HG03175 (cell line): Measurements from ENCODE around the gene OSGEP.
A peak's percentile ranks its signal among the peaks of the same experiment; 100 is the strongest.
"Not testable (repeated sequence)": the region's sequence is repeated elsewhere in the genome, so short reads cannot be mapped to it uniquely, and the experiment has no call there.

Experiments used
- ATAC-seq: cut with Tn5 transposase; IDR thresholded peaks from one replicate; pipeline ENCODE4 v1.9.1; 2021; ENCODE audit warnings: mild to moderate bottlenecking, moderate library complexity; ENCODE audit not compliant: unreplicated experiment

OSGEP gene

GRCh38 chr14:20469890-20470602 lies 15.4 kb upstream of the OSGEP start:
- peak; percentile 25 for ATAC-seq

- peak; percentile 94 for ATAC-seq
Observed at GRCh38 chr14:20469242-20469889, 14.8 kb upstream of the OSGEP start, which contains the start of gene PNP. PNP (plus strand) TSS chr14:20469406; CDS start chr14:20469525, 119 bp downstream.

GRCh38 chr14:20468764-20469241 lies 14.2 kb upstream of the OSGEP start:
- ATAC-seq, result no peak

DNA sequence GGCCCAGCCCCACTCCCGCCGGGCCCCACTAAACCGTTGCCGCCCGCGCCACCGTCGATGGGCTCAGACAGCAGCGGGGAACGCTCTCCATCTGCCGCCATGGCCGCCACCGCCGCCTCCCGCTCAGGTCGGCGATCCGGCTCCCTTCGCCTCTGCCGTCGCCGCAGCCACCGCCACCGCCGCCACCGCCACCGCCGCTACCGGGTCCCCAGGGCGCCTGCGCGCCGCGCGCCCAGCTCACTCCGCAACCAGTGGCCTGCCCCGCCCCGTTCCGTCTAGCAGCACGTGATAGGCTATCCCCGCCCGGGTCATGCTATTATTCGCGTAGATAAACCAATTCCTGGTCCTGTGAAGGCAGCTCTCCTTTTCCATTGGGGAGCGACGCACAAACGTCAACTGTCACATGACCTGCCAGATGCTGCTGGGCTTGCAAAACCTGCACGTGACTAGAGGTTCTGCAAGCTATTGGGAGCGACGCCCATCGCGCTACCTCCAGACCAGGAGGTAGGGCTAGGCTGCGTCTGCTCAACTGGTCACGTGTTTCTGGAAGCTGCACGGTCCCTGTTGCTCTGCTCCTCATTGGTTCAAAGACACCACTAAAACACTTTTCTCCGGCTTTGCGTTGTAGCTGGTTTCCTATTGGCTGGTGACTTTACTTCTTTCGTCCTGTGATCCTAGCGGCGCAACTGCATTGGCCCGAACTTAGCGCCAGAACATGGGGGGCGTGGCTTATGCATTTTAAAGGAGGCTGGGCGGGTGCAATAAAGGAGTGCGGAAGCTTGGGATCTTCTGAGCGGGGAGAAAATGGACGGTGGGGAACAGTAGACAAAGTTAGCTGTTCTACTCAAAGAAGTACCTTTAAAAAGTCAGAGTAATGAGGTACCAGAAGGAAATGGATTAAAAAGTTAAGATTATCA lies 6.9 kb upstream of the OSGEP start, which contains the start of gene PIP4P1:
Gene PIP4P1 (minus strand): TSS at position 210 of the 917 bp plus-strand sequence. CDS start 109 bp downstream, at position 101.
- ATAC-seq, result peak; percentile 93

- ATAC-seq, result peak; percentile 12
Observed at GRCh38 chr14:20460458-20461224, 6.0 kb upstream of the OSGEP start.

GRCh38 chr14:20458031-20458789 lies 3.6 kb upstream of the OSGEP start:
- ATAC-seq, result no peak

- ATAC-seq, result no peak
Observed at GRCh38 chr14:20456971-20457370, 2.4 kb upstream of the OSGEP start.

- ATAC-seq, result peak; percentile 58
Observed at GRCh38 chr14:20455355-20456300, 1.0 kb upstream of the OSGEP start.

DNA sequence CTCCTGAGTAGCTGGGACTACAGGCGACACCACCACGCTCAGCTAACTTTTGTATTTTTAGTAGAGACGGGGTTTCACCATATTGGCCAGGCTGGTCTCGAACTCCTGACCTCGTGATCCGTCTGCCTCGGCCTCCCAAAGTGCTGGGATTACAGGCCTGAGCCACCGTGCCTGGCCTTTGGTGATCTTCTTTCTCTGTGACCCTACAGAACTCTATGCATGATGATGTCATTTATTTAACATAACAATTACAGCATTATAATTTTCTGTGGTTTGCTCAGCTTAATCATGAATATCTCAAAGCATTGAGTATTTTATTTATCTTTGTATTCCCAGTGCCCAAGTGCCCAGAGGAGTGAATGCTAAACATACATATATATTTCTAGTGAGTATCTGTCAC lies 1.8 kb downstream of the OSGEP start:
- ATAC-seq, result not testable (repeated sequence)

DNA sequence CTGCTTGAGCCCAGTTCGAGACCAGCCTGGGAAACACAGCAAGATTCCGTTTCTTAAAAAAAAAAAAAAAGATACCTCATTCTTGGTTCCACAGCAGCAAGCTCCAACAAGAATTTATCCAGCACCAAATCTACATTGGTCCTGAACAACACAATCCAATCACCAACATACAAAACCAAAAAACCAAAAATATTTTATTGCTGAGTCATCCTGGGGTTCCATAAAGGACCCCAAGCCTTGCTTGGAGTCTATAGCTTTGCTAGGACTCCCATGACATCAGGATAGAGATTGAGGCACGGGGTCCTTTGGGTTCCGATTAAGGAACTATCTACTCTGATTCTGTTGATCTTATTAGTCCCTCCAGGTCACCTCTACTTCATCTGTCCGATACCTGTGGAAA lies 7.7 kb downstream of the OSGEP start:
- no peak for ATAC-seq

DNA sequence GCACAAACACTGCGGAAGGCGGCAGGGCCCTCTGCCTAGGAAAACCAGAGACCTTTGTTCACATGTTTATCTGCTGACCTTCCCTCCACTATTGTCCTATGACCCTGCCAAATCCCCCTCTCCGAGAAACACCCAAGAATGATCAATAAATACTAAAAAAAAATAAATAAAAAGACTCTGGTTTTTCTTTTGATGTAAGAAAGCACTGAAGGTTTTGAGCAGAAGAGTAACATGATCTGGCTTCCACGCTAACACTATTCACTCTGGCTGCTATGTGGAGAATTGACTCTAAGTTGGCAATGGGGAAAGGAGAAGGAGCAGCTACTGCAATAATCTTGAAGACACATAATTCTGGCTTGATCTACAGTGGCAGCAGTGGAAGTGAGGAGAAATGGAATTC lies 11.0 kb downstream of the OSGEP start:
- not testable (repeated sequence) for ATAC-seq

DNA sequence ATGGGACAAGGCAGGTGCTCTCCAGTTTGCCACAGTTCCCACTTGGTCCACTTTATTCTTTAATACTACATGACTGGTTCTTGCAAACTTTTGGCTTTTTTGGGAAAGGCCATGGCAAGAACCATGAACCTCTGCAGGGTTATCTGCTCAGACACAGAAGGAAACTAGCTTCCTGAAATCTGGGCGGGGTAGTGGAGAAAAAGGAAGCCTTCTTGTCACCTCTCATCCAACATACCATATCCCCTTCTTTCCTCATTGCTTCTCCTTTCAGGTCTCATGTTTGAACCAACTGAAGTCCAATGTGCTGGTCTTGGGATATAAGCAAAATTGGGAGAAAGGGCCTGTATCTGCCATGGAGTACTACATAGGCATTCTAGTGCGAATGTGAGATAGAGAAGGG lies 13.2 kb downstream of the OSGEP start:
- ATAC-seq, result no peak

DNA sequence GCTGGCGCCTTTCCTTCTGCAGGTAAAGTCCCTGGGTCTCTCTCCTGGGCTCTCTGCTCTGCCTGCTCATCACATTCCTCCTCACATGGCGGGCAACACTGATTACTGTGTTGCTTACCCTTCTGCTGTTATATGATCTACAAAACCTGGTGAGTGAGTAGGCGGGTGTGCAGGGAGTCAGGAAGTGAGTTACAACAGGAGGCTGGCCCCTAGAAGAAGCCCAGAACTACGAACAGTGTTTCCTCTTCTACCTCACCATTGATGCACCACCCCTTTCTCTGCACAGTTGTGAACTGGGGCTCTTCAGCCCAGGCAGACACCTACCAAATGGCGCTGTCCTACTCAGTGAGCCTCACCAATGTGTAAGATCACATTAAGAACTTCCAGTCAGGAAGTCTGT lies 13.7 kb downstream of the OSGEP start:
- ATAC-seq, result no peak

GRCh38 chr14:20440465-20440864 lies 14.1 kb downstream of the OSGEP start:
- no peak for ATAC-seq

- ATAC-seq, result peak; percentile 64
Observed at GRCh38 chr14:20438664-20439063, 15.9 kb downstream of the OSGEP start.

DNA sequence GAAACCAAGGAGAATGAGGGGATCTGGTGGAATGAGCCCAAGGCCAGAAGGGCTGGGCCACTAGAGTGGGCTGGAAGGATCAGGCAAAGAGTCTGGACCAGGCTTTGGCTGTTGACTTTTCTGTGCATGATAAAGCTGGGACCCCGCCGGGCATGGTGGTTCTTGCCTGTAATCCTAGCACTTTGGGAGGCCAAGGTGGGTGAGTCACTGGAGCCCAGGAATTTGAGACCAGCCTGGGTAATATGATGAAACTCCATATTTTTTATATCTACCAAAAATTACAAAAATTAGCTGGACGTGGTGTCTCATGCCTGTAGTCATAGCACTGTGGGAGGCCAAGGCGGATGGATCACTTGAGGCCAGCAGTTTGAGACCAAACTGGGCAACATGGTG lies 18.3 kb downstream of the OSGEP start:
- no peak for ATAC-seq

DNA sequence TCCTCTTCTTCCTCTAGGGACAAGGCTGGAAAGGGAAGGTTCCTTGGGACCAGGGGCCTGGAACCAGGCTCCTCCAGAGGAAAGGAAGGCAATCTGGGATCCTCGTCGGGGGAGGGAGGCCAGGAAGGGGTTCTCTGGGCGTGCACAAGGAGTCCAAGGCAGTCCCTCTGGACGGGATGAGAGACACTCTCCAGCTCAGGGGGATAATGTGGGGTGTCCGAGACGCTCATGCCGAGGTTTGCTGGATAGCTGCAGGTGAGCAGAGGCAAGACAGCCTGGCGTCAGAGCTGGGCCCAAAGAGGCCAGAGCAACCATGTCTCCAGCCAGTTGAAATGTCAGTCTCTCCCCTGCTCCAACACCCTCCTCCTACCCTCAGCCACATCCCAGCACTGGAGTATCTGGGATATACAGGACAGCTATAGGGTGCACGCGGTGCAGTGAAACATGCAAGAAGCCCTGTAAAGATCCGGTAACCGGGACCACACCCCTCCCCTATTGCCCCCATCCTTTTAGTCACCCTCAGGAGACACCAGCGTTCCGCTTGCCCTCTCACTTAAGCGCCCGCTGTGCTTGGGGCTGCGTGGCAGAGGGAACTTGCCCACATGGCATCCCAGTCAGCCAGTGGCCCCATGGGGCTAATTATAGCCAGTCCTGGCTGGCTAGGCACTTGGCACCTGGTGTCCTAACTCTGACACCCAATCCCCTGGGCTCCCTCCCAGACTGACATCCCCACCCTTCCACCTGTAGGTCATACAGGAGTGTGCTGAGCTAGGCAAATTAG lies 18.8 kb downstream of the OSGEP start, which contains the start of gene KLHL33:
Gene KLHL33 (minus strand): TSS at position 585 of the 781 bp plus-strand sequence. CDS start 355 bp downstream, at position 230.
- no peak for ATAC-seq
